WTC11 (cell line): Measurements from ENCODE around the gene TRIM2. TPM values are rescaled to one million over a fixed set of nuclear protein-coding genes. Genes with fewer than 3 reads are reported as not detected.

Experiments used
- ATAC-seq: fragments of 200-7000 bp; cut with Tn5 transposase; 2 replicates; pipeline ENCODE4 v1.10.0; 2021; ENCODE audit warnings: mild to moderate bottlenecking, moderate library complexity
- CTCF ChIA-PET: fragments of 300-600 bp; sonication (Branson Sonifier 250); formaldehyde crosslinking; loops from one replicate; lab custom pipeline; 2021; ENCODE audit warnings: antibody characterized with exemption; lab: Charles Lee
- POLR2A ChIA-PET: fragments of 350-600 bp; sonication (Branson Sonifier 250); formaldehyde crosslinking; loops from one replicate; lab custom pipeline; 2021; ENCODE audit warnings: antibody characterized with exemption; lab: Charles Lee
- DNase-seq: peaks from one replicate; pipeline ENCODE4 v3.0.0; 2021; ENCODE audit warnings: low spot score
- H3K27ac Mint-ChIP-seq: 2 replicates; pipeline ENCODE4 v1.8.0; 2021; ENCODE audit warnings: mixed read lengths
- H3K27me3 Mint-ChIP-seq: 2 replicates; pipeline ENCODE4 v1.8.0; 2021; ENCODE audit warnings: low read depth, mild to moderate bottlenecking, moderate library complexity, mixed read lengths
- H3K36me3 Mint-ChIP-seq: 2 replicates; pipeline ENCODE4 v1.8.0; 2021; ENCODE audit warnings: mixed read lengths
- H3K4me1 Mint-ChIP-seq: 2 replicates; pipeline ENCODE4 v1.8.0; 2022; ENCODE audit warnings: mixed read lengths
- H3K4me3 Mint-ChIP-seq: 2 replicates; pipeline ENCODE4 v1.8.0; 2021; ENCODE audit warnings: mild to moderate bottlenecking, moderate library complexity, mixed read lengths
- H3K9me3 Mint-ChIP-seq: 2 replicates; pipeline ENCODE4 v1.8.0; 2021; ENCODE audit warnings: mixed read lengths
- ESRRA ChIP-seq: sonication (generic); formaldehyde crosslinking; IDR thresholded peaks from 2 replicates; pipeline ENCODE4 v1.8.1; 2022; ENCODE audit warnings: mild to moderate bottlenecking, missing genetic modification reagents, borderline replicate concordance
- FOXP1 ChIP-seq: sonication (generic); formaldehyde crosslinking; IDR thresholded peaks from 2 replicates; pipeline ENCODE4 v1.8.0; 2022; ENCODE audit warnings: missing genetic modification reagents, mild to moderate bottlenecking, moderate library complexity, borderline replicate concordance
- GRHL2 ChIP-seq: fragments of 250-450 bp; sonication (Bioruptor Pico); IDR thresholded peaks from 2 replicates; pipeline ENCODE4 v1.8.0; 2022; ENCODE audit warnings: mild to moderate bottlenecking, moderate library complexity; ENCODE audit not compliant: insufficient replicate concordance, severe bottlenecking
- GTF2I ChIP-seq: fragments of 250-450 bp; sonication (Bioruptor Pico); conservative IDR thresholded peaks from 2 replicates; pipeline ENCODE4 v1.4.0; 2021; ENCODE audit warnings: mild to moderate bottlenecking
- IRF2 ChIP-seq: sonication (generic); formaldehyde crosslinking; IDR thresholded peaks from 2 replicates; pipeline ENCODE4 v1.8.0; 2022; ENCODE audit warnings: low read depth, missing genetic modification reagents, borderline replicate concordance
- MXD4 ChIP-seq: fragments of 250-450 bp; sonication (Bioruptor Pico); IDR thresholded peaks from 2 replicates; pipeline ENCODE4 v1.8.0; 2021; ENCODE audit warnings: mild to moderate bottlenecking, moderate library complexity, borderline replicate concordance
- NFYB ChIP-seq: sonication (generic); formaldehyde crosslinking; conservative IDR thresholded peaks from 2 replicates; pipeline ENCODE4 v1.8.0; 2022; ENCODE audit warnings: low read depth, missing genetic modification reagents
- NR3C1 ChIP-seq: sonication (generic); formaldehyde crosslinking; conservative IDR thresholded peaks from 2 replicates; pipeline ENCODE4 v1.8.1; 2023; ENCODE audit warnings: low read depth, mild to moderate bottlenecking, missing genetic modification reagents
- OVOL2 ChIP-seq: fragments of 250-450 bp; sonication (Bioruptor Pico); IDR thresholded peaks from 2 replicates; pipeline ENCODE4 v1.9.0; 2021; ENCODE audit warnings: mild to moderate bottlenecking, borderline replicate concordance
- RELA ChIP-seq: sonication (generic); formaldehyde crosslinking; IDR thresholded peaks from 2 replicates; pipeline ENCODE4 v1.8.1; 2022; ENCODE audit warnings: missing genetic modification reagents, mild to moderate bottlenecking, borderline replicate concordance
- RORB ChIP-seq: fragments of 250-450 bp; sonication (Bioruptor Pico); IDR thresholded peaks from 2 replicates; pipeline ENCODE4 v1.9.0; 2021; ENCODE audit warnings: mild to moderate bottlenecking
- ZNF317 ChIP-seq: sonication (generic); formaldehyde crosslinking; IDR thresholded peaks from 2 replicates; pipeline ENCODE4 v1.8.1; 2023; ENCODE audit warnings: low read depth, mild to moderate bottlenecking, moderate library complexity, missing genetic modification reagents, borderline replicate concordance
- ZNF416 ChIP-seq: fragments of 250-450 bp; sonication (Bioruptor Pico); IDR thresholded peaks from 2 replicates; pipeline ENCODE4 v1.9.0; 2021; ENCODE audit warnings: mild to moderate bottlenecking, inconsistent platforms
- ZNF423 ChIP-seq: fragments of 250-450 bp; sonication (Bioruptor Pico); IDR thresholded peaks from 2 replicates; pipeline ENCODE4 v2.1.2; 2022; ENCODE audit warnings: mild to moderate bottlenecking, moderate library complexity
- total RNA-seq: library from RNA; stranded (reverse); gene quantifications from 3 replicates; pipeline ENCODE4 v1.2.3, GENCODE V29; 2021
- TF ChIP-seq, protein P1 (sequence below): sonication (generic); formaldehyde crosslinking; conservative IDR thresholded peaks from 2 replicates; pipeline ENCODE4 v1.8.1; 2023; ENCODE audit warnings: mild to moderate bottlenecking, low read depth, missing genetic modification reagents, moderate library complexity
- TF ChIP-seq, protein P2 (sequence below): sonication (generic); formaldehyde crosslinking; IDR thresholded peaks from 2 replicates; pipeline ENCODE4 v1.8.0; 2022; ENCODE audit warnings: mild to moderate bottlenecking, missing genetic modification reagents
- TF ChIP-seq, protein P3 (sequence below): fragments of 250-450 bp; sonication (Bioruptor Pico); IDR thresholded peaks from 2 replicates; pipeline ENCODE4 v1.9.0; 2021; ENCODE audit warnings: mild to moderate bottlenecking, borderline replicate concordance
- TF ChIP-seq, protein P4 (sequence below): sonication (generic); formaldehyde crosslinking; IDR thresholded peaks from 2 replicates; pipeline ENCODE4 v1.8.1; 2022; ENCODE audit warnings: low read depth, mild to moderate bottlenecking, moderate library complexity, missing genetic modification reagents, borderline replicate concordance
- TF ChIP-seq, protein P5 (sequence below): sonication (generic); formaldehyde crosslinking; IDR thresholded peaks from 2 replicates; pipeline ENCODE4 v1.8.1; 2023; ENCODE audit warnings: mild to moderate bottlenecking, missing genetic modification reagents

Gene TRIM2
- total RNA-seq, 1 experiment from 2014 or later, result 54.5 TPM

DNA sequence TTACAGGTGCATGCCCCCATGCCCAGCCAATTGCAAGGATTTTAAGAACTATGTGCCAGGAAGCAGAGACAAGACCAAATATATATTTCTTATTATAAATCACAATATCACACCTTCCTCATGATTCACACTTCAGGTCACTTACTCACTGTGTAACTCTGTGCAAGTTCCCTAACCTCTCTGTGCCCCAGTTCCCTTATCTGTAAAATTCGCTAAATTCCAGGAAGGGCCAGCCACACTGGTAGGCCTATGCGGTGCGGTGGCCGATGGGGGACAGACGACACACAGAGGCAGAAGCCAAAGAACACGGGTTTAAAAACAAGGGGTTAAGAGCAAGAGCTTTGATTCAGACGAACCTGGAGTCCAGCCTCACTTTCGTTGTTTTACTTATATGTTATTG lies 2.8 kb downstream of the TRIM2 start (continued):
- TF ChIP-seq IRF2, result no peak
- TF ChIP-seq RORB (CRISPR knock-in tag), result no peak
- no peak for TF ChIP-seq ZNF423 (CRISPR knock-in tag)
- no peak for TF ChIP-seq FOXP1 (CRISPR knock-in tag)
- no peak for TF ChIP-seq ZNF317 (CRISPR knock-in tag)
- TF ChIP-seq, protein P1, sequence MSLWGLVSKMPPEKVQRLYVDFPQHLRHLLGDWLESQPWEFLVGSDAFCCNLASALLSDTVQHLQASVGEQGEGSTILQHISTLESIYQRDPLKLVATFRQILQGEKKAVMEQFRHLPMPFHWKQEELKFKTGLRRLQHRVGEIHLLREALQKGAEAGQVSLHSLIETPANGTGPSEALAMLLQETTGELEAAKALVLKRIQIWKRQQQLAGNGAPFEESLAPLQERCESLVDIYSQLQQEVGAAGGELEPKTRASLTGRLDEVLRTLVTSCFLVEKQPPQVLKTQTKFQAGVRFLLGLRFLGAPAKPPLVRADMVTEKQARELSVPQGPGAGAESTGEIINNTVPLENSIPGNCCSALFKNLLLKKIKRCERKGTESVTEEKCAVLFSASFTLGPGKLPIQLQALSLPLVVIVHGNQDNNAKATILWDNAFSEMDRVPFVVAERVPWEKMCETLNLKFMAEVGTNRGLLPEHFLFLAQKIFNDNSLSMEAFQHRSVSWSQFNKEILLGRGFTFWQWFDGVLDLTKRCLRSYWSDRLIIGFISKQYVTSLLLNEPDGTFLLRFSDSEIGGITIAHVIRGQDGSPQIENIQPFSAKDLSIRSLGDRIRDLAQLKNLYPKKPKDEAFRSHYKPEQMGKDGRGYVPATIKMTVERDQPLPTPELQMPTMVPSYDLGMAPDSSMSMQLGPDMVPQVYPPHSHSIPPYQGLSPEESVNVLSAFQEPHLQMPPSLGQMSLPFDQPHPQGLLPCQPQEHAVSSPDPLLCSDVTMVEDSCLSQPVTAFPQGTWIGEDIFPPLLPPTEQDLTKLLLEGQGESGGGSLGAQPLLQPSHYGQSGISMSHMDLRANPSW (CRISPR knock-in tag), result no peak
- no peak for TF ChIP-seq MXD4 (CRISPR knock-in tag)
- TF ChIP-seq NFYB (CRISPR knock-in tag), result no peak
- no peak for TF ChIP-seq GTF2I (CRISPR knock-in tag)

DNA sequence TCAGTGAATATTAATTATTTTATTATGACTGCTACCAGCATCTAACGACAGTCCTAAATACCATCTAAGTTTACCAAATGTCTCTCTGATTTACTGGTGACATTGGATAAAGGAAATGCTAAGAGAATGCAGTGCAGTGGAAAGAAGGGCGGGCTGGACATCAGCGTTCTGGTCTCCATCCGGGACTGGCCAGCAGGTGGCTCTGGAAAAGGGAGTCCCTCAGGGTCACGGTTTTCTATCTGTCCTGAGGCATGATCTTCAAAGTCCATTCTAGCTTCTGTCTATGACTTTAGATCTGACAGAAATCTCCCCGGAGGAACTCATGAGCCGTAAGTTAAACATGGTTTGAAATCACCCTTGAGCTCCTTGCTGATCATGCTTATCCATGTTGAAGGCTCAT lies 3.3 kb downstream of the TRIM2 start:
- H3K27ac Mint-ChIP-seq, result no peak overlapping the region
- DNase-seq, result peak; percentile 42

DNA sequence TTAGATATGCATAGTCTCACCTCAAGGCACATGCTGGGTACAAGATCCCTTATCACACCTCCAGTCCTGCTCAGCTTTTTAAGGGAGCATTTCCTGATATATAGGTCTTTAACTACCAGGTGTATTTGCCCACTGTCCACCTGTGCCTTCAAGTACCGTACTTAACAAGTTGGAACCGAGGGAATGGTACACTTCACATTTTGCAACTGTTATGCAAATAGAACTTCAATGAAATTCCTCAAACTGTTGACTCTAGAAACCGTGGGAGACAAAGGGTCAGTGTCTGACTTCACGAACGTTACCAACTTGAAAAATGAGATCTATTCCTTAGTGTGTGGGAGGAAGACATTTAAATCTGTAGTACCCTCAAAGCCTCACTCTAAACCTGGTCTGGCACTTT lies 5.2 kb downstream of the TRIM2 start:
- Mint-ChIP-seq H3K27ac (no peak overlapping the region), H3K4me1 (peaks cover 58% of the 10 kb centered on the region), H3K9me3 (peaks cover 6% of the 10 kb centered on the region), H3K4me3 (no peak overlapping the region), H3K36me3 (peaks cover 30% of the 10 kb centered on the region), H3K27me3 (peaks cover 5% of the 10 kb centered on the region; the same call in 1 of the 2 replicates)
- no peak for DNase-seq
- ATAC-seq, result no peak
- ChIA-PET POLR2A (no interaction called here), CTCF (interaction anchor here (1.7 kb wide), 1 partner anchor 66 kb away, joined by 5 read pairs; no protein-coding TSS in a partner anchor)
- TF ChIP-seq OVOL2, result no peak
- TF ChIP-seq ESRRA (CRISPR knock-in tag), result no peak
- TF ChIP-seq, protein P2, sequence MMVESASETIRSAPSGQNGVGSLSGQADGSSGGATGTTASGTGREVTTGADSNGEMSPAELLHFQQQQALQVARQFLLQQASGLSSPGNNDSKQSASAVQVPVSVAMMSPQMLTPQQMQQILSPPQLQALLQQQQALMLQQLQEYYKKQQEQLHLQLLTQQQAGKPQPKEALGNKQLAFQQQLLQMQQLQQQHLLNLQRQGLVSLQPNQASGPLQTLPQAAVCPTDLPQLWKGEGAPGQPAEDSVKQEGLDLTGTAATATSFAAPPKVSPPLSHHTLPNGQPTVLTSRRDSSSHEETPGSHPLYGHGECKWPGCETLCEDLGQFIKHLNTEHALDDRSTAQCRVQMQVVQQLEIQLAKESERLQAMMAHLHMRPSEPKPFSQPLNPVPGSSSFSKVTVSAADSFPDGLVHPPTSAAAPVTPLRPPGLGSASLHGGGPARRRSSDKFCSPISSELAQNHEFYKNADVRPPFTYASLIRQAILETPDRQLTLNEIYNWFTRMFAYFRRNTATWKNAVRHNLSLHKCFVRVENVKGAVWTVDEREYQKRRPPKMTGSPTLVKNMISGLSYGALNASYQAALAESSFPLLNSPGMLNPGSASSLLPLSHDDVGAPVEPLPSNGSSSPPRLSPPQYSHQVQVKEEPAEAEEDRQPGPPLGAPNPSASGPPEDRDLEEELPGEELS, result no peak
- no peak for TF ChIP-seq RELA (CRISPR knock-in tag)
- TF ChIP-seq, protein P3, sequence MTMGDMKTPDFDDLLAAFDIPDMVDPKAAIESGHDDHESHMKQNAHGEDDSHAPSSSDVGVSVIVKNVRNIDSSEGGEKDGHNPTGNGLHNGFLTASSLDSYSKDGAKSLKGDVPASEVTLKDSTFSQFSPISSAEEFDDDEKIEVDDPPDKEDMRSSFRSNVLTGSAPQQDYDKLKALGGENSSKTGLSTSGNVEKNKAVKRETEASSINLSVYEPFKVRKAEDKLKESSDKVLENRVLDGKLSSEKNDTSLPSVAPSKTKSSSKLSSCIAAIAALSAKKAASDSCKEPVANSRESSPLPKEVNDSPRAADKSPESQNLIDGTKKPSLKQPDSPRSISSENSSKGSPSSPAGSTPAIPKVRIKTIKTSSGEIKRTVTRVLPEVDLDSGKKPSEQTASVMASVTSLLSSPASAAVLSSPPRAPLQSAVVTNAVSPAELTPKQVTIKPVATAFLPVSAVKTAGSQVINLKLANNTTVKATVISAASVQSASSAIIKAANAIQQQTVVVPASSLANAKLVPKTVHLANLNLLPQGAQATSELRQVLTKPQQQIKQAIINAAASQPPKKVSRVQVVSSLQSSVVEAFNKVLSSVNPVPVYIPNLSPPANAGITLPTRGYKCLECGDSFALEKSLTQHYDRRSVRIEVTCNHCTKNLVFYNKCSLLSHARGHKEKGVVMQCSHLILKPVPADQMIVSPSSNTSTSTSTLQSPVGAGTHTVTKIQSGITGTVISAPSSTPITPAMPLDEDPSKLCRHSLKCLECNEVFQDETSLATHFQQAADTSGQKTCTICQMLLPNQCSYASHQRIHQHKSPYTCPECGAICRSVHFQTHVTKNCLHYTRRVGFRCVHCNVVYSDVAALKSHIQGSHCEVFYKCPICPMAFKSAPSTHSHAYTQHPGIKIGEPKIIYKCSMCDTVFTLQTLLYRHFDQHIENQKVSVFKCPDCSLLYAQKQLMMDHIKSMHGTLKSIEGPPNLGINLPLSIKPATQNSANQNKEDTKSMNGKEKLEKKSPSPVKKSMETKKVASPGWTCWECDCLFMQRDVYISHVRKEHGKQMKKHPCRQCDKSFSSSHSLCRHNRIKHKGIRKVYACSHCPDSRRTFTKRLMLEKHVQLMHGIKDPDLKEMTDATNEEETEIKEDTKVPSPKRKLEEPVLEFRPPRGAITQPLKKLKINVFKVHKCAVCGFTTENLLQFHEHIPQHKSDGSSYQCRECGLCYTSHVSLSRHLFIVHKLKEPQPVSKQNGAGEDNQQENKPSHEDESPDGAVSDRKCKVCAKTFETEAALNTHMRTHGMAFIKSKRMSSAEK, result no peak
- TF ChIP-seq, protein P4, sequence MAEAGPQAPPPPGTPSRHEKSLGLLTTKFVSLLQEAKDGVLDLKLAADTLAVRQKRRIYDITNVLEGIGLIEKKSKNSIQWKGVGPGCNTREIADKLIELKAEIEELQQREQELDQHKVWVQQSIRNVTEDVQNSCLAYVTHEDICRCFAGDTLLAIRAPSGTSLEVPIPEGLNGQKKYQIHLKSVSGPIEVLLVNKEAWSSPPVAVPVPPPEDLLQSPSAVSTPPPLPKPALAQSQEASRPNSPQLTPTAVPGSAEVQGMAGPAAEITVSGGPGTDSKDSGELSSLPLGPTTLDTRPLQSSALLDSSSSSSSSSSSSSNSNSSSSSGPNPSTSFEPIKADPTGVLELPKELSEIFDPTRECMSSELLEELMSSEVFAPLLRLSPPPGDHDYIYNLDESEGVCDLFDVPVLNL (CRISPR knock-in tag), result no peak
- no peak for TF ChIP-seq GRHL2 (CRISPR knock-in tag)
- TF ChIP-seq, protein P5, sequence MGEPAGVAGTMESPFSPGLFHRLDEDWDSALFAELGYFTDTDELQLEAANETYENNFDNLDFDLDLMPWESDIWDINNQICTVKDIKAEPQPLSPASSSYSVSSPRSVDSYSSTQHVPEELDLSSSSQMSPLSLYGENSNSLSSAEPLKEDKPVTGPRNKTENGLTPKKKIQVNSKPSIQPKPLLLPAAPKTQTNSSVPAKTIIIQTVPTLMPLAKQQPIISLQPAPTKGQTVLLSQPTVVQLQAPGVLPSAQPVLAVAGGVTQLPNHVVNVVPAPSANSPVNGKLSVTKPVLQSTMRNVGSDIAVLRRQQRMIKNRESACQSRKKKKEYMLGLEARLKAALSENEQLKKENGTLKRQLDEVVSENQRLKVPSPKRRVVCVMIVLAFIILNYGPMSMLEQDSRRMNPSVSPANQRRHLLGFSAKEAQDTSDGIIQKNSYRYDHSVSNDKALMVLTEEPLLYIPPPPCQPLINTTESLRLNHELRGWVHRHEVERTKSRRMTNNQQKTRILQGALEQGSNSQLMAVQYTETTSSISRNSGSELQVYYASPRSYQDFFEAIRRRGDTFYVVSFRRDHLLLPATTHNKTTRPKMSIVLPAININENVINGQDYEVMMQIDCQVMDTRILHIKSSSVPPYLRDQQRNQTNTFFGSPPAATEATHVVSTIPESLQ (CRISPR knock-in tag), result no peak
- no peak for TF ChIP-seq MXD4 (CRISPR knock-in tag)
- no peak for TF ChIP-seq ZNF416
- no peak for TF ChIP-seq NR3C1 (CRISPR knock-in tag)

More for the DNA sequence above, 3.3 kb downstream of the TRIM2 start:
- ChIA-PET POLR2A (interaction anchor here (0.6 kb wide), 1 partner anchor 614 kb away, joined by 5 read pairs; no protein-coding TSS in a partner anchor), CTCF (interaction anchor here (0.5 to 1.6 kb wide), 5 partner anchors 8 to 109 kb away, joined by 3 to 9 read pairs (median 3); no protein-coding TSS in a partner anchor)
- Mint-ChIP-seq H3K36me3 (peaks cover 30% of the 10 kb centered on the region), H3K4me3 (no peak overlapping the region; the same call in 1 of the 2 replicates), H3K27me3 (peaks cover 5% of the 10 kb centered on the region; the same call in 1 of the 2 replicates), H3K9me3 (peaks cover 6% of the 10 kb centered on the region), H3K4me1 (peaks cover 60% of the 10 kb centered on the region)
- no peak for ATAC-seq
- no peak for TF ChIP-seq GRHL2 (CRISPR knock-in tag)
